GM12801 (cell line): Measurements from ENCODE around the gene TUBB2A.

Experiments used
- CTCF ChIP-seq: IDR thresholded peaks from one replicate; pipeline ENCODE4 v1.5.1; 2011; ENCODE audit warnings: control low read depth; ENCODE audit not compliant: insufficient read length; ENCODE audit errors: extremely low read depth

TUBB2A gene

DNA sequence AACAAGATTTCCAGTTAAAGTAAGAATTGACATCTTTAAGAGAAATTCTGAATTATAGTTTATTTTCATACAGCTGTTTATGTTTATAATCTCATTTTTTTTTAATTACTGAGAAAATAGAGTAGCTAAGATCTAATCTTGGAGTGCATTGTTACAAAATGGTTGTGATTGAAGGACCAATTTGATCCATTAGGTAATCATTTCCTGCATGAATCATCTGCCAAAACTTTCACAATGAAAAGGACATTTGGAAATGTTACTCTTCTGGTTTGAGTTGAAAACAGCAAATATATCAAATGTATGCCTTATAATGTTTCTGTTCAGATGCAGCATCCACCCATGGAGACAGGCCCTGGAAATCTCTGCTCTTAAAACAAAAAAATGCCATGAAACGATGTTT lies 19.0 kb downstream of the TUBB2A start:
- TF ChIP-seq CTCF, result no peak

GRCh38 chr6:3137057-3137777 lies 20.1 kb downstream of the TUBB2A start:
- TF ChIP-seq CTCF, result no peak

- no peak for TF ChIP-seq CTCF
Measured at GRCh38 chr6:3136292-3137011, 20.9 kb downstream of the TUBB2A start.

DNA sequence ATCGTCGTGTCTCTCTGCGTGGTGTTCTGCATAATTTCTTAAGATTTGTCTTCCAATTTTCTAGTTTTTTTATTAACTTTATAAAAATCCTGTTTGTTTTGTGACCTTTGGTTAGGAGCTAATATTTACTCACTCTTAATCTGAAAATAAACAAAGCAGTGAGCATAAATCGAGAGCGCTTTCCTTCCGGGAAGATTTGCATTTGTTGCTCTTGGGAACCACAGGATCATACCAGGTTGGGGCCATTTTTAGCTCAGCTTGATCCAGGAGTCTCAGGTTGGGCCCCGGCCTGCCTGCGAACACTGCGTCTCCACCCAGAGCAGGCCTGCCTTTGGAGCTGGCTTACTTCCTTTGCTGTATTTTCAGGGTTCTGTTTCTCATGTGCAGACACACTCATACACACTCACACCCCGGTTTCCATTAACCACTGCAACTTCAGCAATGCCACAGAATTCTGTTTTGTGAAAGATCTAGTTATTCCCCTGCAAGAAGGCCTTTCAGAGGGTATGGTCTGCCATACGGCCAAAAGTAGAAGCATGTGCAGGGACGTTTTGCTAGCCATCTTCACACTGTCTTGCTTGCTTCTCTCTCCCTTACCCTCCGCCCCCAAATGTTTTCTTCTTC lies 21.6 kb downstream of the TUBB2A start:
- no peak for TF ChIP-seq CTCF

DNA sequence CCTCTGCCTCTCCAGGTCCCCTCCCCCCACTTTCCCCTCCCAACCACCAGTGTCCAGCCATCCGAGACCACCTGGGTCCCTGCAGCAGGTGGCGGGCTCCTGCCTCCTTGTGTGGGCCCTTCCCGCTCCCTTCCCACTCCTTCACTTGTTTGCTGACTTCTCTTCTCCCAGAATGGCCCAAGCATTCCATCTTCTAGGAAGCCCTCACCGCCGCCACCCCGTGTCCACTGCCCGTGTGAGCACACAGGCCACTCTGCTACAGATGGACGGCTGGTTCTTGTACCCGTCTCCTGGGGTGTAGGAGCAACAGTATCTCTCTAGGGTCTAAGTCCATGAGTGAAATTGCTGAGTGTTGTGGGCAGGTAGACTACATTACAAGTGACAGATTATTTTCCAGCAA lies 23.8 kb downstream of the TUBB2A start:
- no peak for TF ChIP-seq CTCF

DNA sequence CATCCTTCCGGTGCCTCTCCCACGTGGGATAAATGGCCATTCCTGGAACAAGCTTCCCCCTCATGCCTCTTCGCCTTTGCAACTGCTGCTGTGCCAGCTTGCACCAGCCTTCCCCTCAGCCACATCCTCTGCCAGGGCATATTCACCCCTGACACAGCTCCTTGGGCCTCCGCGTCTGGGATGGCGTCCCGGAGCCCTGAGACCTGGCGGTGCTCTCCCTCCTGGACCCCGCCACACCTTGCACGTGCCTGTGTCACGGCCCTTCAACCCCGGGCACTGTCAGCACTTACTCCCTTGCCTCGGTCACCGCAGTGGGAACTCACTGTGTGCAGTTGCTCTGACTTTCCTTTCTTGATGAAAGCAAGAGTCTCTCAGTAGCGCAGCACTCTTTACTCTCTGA lies 25.6 kb downstream of the TUBB2A start:
- no peak for TF ChIP-seq CTCF

- TF ChIP-seq CTCF, result no peak
Measured at GRCh38 chr6:3128356-3129108, 28.8 kb downstream of the TUBB2A start.
